Naive thymus-derived CD4-positive, alpha-beta T cell (primary cell): ENCODE measurements around the gene PIM3. TPM values are rescaled to one million over a fixed set of nuclear protein-coding genes. Genes with fewer than 3 reads are reported as not detected.

Experiments used
- ATAC-seq: fragments of 150-1000 bp; cut with Tn5 transposase; 2 replicates; pipeline ENCODE4 v1.10.0; 2021; ENCODE audit warnings: mild to moderate bottlenecking, moderate library complexity
- CTCF ChIA-PET: fragments of 350-600 bp; sonication (Branson Sonifier 250); formaldehyde crosslinking; loops from one replicate; lab custom pipeline; 2021; ENCODE audit warnings: antibody characterized with exemption; lab: Charles Lee
- POLR2A ChIA-PET: fragments of 350-600 bp; sonication (Branson Sonifier 250); formaldehyde crosslinking; loops from one replicate; lab custom pipeline; 2021; ENCODE audit warnings: antibody characterized with exemption, inconsistent platforms; lab: Charles Lee
- DNase-seq, 9 donors: peaks; one replicate each; pipeline versions ENCODE4 v3.0.0 to v3.0.0-alpha.2; 2020 to 2022; ENCODE audit warnings: mixed read lengths in 1 of 9
- H3K27ac ChIP-seq: one replicate; pipeline ENCODE4 v1.7.0; 2013; ENCODE audit warnings: mild to moderate bottlenecking, low read depth, low read length, moderate library complexity
- H3K27me3 ChIP-seq, 2 donors: one replicate each; pipeline ENCODE4 v1.7.0; 2013; ENCODE audit warnings: low read length in 2 of 2, mild to moderate bottlenecking in 2 of 2, moderate library complexity in 2 of 2; ENCODE audit not compliant: control insufficient read depth in 2 of 2, insufficient read depth in 2 of 2
- H3K36me3 ChIP-seq, 3 experiments: 1 replicate in 2 of 3; 2 replicates in 1 of 3; pipeline ENCODE4 v1.7.0; 2013; ENCODE audit warnings: low read length in 3 of 3, mild to moderate bottlenecking in 3 of 3, moderate library complexity in 1 of 3; ENCODE audit not compliant: insufficient read depth in 3 of 3, control insufficient read depth in 2 of 3
- H3K4me1 ChIP-seq, 2 donors: one replicate each; pipeline ENCODE4 v1.7.0; 2013; ENCODE audit warnings: low read length in 2 of 2, mild to moderate bottlenecking in 2 of 2, moderate library complexity in 1 of 2; ENCODE audit not compliant: control insufficient read depth in 2 of 2, insufficient read depth in 2 of 2
- H3K4me3 ChIP-seq: 2 replicates; pipeline ENCODE4 v1.7.0; 2013; ENCODE audit warnings: mild to moderate bottlenecking, low read length
- H3K9me3 ChIP-seq, 3 experiments: 1 replicate in 2 of 3; 2 replicates in 1 of 3; pipeline ENCODE4 v1.7.0; 2013; ENCODE audit warnings: low read length in 3 of 3; ENCODE audit not compliant: control insufficient read depth in 2 of 3
- H3K27ac Mint-ChIP-seq, 9 donors: one replicate each; pipeline ENCODE4 v1.8.0; 2020 to 2022; ENCODE audit warnings: mixed read lengths in 9 of 9, mild to moderate bottlenecking in 8 of 9, moderate library complexity in 5 of 9, inconsistent platforms in 2 of 9
- H3K27me3 Mint-ChIP-seq, 5 donors: one replicate each; pipeline ENCODE4 v1.8.0; 2021 to 2022; ENCODE audit warnings: mixed read lengths in 5 of 5, mild to moderate bottlenecking in 1 of 5
- H3K36me3 Mint-ChIP-seq, 5 donors: one replicate each; pipeline ENCODE4 v1.8.0; 2020 to 2022; ENCODE audit warnings: mixed read lengths in 5 of 5, mild to moderate bottlenecking in 3 of 5, inconsistent platforms in 1 of 5
- H3K4me1 Mint-ChIP-seq, 7 donors: one replicate each; pipeline ENCODE4 v1.8.0; 2020 to 2022; ENCODE audit warnings: mixed read lengths in 7 of 7, mild to moderate bottlenecking in 3 of 7, inconsistent platforms in 1 of 7
- H3K4me3 Mint-ChIP-seq, 10 donors: one replicate each; pipeline ENCODE4 v1.8.0; 2020 to 2022; ENCODE audit warnings: mild to moderate bottlenecking in 10 of 10, mixed read lengths in 10 of 10, moderate library complexity in 6 of 10, inconsistent platforms in 2 of 10
- H3K9me3 Mint-ChIP-seq, 11 donors: one replicate each; pipeline ENCODE4 v1.8.0; 2020 to 2022; ENCODE audit warnings: mixed read lengths in 11 of 11, mild to moderate bottlenecking in 4 of 11, inconsistent platforms in 1 of 11, moderate library complexity in 1 of 11
- intact Hi-C, 2 donors: fragments of 100-400 bp; cut with micrococcal nuclease; formaldehyde crosslinking; loops; one replicate each; pipeline ENCODE4 v1.15.1; 2023
- polyA plus RNA-seq, 2 donors: library from polyadenylated mRNA; unstranded; fragments of 300-500 nt; fragmentation: Illumina TruSeq; gene quantifications; one replicate each; pipeline ENCODE4 v1.2.3, GENCODE V29; 2021
- total RNA-seq, 6 experiments: library from RNA in 5 of 6; stranded (reverse) in 5 of 6; gene quantifications; 1 replicate in 5 of 6; 2 replicates in 1 of 6; pipeline ENCODE4 v1.2.3 and lab custom pipeline; 2021 to 2026

PIM3 gene
- total RNA-seq (100 to 1,000 TPM in 2 of 5 experiments, 10 to 100 TPM in 3; 44.4 to 164 (median 78.3) TPM), polyA plus RNA-seq (10 to 100 TPM; 21.3 to 38.8 TPM), total RNA-seq (lab: John Stamatoyannopoulos, UW) (238 reads per million, percentile 94 among the genes with 10 or more reads in this experiment)

DNA sequence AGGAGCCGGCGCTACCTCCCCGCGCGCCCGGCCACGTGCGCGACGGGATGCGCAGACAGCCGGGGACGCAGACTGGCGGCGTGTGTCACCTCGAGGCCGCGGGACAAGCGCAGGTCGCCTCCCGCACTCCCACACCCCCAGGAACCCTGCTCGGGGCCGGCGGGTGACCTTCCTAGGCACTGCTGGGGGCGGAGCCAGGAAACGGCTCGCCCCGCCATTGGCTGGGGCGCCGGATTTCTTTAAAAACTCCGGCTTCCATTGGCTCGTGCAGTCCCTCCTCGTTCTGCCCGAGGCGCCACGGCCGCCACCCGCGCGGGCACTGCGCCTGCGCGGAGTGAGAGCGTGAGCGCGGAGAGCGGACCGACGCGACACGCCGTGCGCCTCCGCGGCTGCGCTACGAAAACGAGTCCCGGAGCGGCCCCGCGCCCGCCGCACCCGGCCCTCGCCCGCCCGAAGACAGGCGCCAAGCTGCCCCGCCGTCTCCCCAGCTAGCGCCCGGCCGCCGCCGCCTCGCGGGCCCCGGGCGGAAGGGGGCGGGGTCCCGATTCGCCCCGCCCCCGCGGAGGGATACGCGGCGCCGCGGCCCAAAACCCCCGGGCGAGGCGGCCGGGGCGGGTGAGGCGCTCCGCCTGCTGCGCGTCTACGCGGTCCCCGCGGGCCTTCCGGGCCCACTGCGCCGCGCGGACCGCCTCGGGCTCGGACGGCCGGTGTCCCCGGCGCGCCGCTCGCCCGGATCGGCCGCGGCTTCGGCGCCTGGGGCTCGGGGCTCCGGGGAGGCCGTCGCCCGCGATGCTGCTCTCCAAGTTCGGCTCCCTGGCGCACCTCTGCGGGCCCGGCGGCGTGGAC, at the start of gene PIM3:
Gene PIM3, plus strand, starts transcription at position 614 of the 846 bp plus-strand sequence. Its CDS starts 176 bp downstream, at position 790.
- Histone ChIP-seq H3K9me3 (no peaks in the 10 kb centered on the region), H3K4me3 (peak within 1 kb of the TSS; percentile 86), H3K4me1 (peaks cover 20 to 26% of the 10 kb centered on the region in 2 donors), H3K36me3 (peaks cover 0 to 31% (median 4%) of the 10 kb centered on the region in 3 experiments), H3K27ac (peak within 1 kb of the TSS; percentile 90), H3K27me3 (no peaks in the 10 kb centered on the region)
- Mint-ChIP-seq H3K4me3 (peak within 1 kb of the TSS; percentile 82 to 95 (median 90)), H3K4me1 (peaks cover 7 to 30% (median 15%) of the 10 kb centered on the region in 7 donors), H3K27ac (peak within 1 kb of the TSS; percentile 76 to 96 (median 89)), H3K36me3 (peaks cover 0 to 12% (median 0%) of the 10 kb centered on the region in 5 donors), H3K27me3 (no peaks in the 10 kb centered on the region), H3K9me3 (peaks cover 0 to 4% (median 0%) of the 10 kb centered on the region in 11 donors)
- ATAC-seq (peak; percentile 80), DNase-seq (peak; percentile 90 to 95 (median 94))
- CTCF ChIA-PET = interaction anchor here (1.0 to 1.4 kb wide), 2 partner anchors 8 to 171 kb away, joined by 3 to 4 read pairs; no protein-coding TSS in a partner anchor
- intact Hi-C loops = loop anchor here (1.0 to 10.0 kb wide), 8 partner anchors 15 to 574 kb away; partner anchors contain the start of genes ALG12 (in 2 of the 2), CRELD2 (in 2 of the 2), BRD1 (in 1 of the 2) and TYMP (in 1 of the 2)
- POLR2A ChIA-PET = interaction anchor here (0.7 to 3.7 kb wide), 14 partner anchors 8 to 547 kb away, joined by 3 to 48 read pairs (median 4); partner anchors contain the start of genes ALG12, CRELD2, LMF2 and NCAPH2

DNA sequence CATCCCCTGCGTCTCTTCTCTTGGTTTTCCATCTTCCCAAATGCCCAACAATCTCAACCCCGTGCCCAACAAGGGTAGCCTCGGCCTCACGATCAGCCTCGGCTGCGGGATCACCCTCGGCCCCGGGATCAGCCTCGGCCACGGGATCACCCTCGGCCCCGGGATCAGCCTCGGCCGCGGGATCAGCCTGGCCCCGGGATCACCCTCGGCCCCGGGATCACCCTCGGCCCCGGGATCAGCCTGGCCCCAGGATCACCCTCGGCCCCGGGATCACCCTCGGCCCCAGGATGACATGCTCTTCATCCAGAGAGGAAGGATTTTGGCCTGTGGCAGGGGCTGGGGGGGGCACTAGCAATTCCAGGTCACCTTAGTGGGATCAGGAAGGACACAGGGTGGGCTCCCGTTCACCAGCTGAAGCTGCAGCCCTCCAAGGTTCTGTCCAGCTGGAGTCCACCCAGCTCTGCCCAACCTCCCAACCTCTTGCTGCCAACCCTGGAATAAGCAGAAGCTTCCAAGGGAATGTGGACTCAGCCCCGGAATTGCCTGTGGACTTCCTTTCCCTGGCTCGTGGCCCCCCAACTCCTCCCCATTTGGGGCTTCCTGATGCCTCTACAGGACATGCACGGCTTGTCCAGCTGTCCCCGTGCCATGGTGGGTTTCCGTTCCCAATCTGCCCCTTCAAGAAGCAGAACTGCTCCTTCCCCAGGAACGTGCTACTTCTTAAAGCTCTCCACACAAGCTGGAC, 48.5 kb upstream of the PIM3 start:
- Histone ChIP-seq H3K4me1 (peaks cover 5 to 7% of the 10 kb centered on the region in 2 donors), H3K4me3 (no peak overlapping the region), H3K27me3 (no peaks in the 10 kb centered on the region), H3K27ac (no peak overlapping the region), H3K9me3 (no peaks in the 10 kb centered on the region), H3K36me3 (peaks cover 0 to 66% (median 15%) of the 10 kb centered on the region in 3 experiments)
- Mint-ChIP-seq H3K27ac (no peak overlapping the region), H3K4me3 (no peak overlapping the region), H3K4me1 (peaks cover 6 to 22% (median 9%) of the 10 kb centered on the region in 7 donors), H3K36me3 (peaks cover 6 to 24% (median 10%) of the 10 kb centered on the region in 5 donors), H3K27me3 (no peaks in the 10 kb centered on the region), H3K9me3 (no peaks in the 10 kb centered on the region)
- ATAC-seq (no peak), DNase-seq (no peak)
- POLR2A ChIA-PET = interaction anchor here (0.8 to 0.9 kb wide), 2 partner anchors 25 to 73 kb away, joined by 3 read pairs; no protein-coding TSS in a partner anchor
- intact Hi-C loops = no loop called here
- CTCF ChIA-PET = interaction anchor here (0.6 kb wide), 1 partner anchor 8 kb away, joined by 3 read pairs; no protein-coding TSS in a partner anchor

DNA sequence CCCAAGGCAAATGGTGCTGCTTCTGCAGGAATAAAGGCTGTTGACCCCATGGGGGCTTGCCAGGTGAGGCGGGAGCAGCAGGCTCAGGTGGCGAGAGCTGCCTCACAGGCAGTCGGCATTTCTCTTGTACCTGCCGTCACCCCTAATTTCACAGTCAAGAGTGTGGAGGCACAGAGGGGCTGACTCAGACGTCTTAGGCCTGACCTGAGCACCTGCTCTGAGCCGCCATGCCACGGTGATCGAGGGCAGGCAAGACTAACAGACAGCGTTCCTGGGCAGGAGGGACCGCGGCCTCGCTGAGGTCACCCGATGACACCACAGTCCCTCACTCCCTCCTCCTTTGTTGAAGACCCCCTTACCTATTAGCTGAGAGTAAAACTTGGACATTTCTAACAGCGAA, 47.5 kb upstream of the PIM3 start:
- H3K4me3 ChIP-seq = no peak overlapping the region
- H3K4me1 ChIP-seq = peaks cover 10 to 11% of the 10 kb centered on the region in 2 donors
- ATAC-seq (no peak), DNase-seq (no peak)
- H3K27ac ChIP-seq = no peak overlapping the region
- H3K9me3 ChIP-seq = no peaks in the 10 kb centered on the region
- H3K27me3 ChIP-seq = no peaks in the 10 kb centered on the region
- H3K36me3 Mint-ChIP-seq = peaks cover 0 to 17% (median 3%) of the 10 kb centered on the region in 5 donors
- POLR2A ChIA-PET = interaction anchor here (0.8 kb wide), 1 partner anchor 26 kb away, joined by 3 read pairs; no protein-coding TSS in a partner anchor
- peaks cover 0 to 23% (median 15%) of the 10 kb centered on the region in 7 donors for H3K4me1 Mint-ChIP-seq
- intact Hi-C loops = no loop called here
- H3K4me3 Mint-ChIP-seq = no peak overlapping the region
- H3K27me3 Mint-ChIP-seq = no peaks in the 10 kb centered on the region
- no peak overlapping the region for H3K27ac Mint-ChIP-seq
- no peaks in the 10 kb centered on the region for H3K9me3 Mint-ChIP-seq
- peaks cover 0 to 59% (median 12%) of the 10 kb centered on the region in 3 experiments for H3K36me3 ChIP-seq
- CTCF ChIA-PET = no interaction called here

DNA sequence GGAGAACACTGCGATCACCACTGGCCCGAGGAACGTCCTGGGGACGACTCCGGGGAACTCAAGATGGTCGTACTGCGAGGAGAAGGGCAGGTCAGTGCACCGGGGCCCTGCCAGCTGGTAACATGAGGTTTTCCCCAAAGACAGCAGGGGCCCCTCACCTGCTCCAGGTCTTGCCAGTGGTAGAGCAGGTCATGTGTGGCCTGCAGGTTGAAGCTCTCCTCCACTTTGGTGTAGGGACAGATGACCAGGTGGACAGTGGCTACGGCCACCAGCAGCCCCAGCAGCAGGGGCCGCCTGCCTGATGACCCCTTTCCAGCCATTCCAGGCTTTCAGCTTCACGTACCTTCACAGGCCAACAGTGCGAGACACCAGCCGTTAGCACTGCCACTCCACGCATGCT, 47.1 kb upstream of the PIM3 start:
- H3K36me3 Mint-ChIP-seq = peaks cover 0 to 17% (median 3%) of the 10 kb centered on the region in 5 donors
- CTCF ChIA-PET = no interaction called here
- no peak for ATAC-seq

DNA sequence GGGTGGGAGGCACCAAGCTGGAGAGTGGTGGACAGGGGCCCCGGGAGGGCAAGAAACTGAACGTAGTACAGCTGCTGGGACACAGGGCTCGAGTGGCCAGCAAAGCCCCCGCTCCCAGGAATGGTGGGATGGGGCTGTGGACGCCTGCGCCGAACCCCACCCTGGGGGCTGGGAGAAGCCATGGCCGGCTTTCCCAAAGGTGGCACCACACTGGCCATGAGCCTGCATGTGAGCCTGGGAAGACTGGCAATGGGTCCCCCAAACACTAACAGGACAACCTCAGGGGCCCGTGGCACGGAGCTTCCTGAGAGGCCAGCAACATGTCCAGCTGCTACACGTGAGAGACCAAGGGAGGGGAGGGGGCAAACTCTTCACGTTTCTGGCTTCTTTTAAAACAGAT, 46.3 kb upstream of the PIM3 start:
- peaks cover 0 to 25% (median 15%) of the 10 kb centered on the region in 7 donors for H3K4me1 Mint-ChIP-seq
- ChIA-PET POLR2A (interaction anchor here (1.6 kb wide), 1 partner anchor 146 kb away, joined by 3 read pairs; no protein-coding TSS in a partner anchor), CTCF (no interaction called here)
- intact Hi-C loops = no loop called here
- no peak overlapping the region for H3K27ac Mint-ChIP-seq
- no peaks in the 10 kb centered on the region for H3K27me3 Mint-ChIP-seq
- H3K36me3 Mint-ChIP-seq = peaks cover 0 to 13% (median 3%) of the 10 kb centered on the region in 5 donors
- ATAC-seq (no peak), DNase-seq (no peak)
- peaks cover 11 to 15% of the 10 kb centered on the region in 2 donors for H3K4me1 ChIP-seq
- H3K36me3 ChIP-seq = peaks cover 0 to 51% (median 9%) of the 10 kb centered on the region in 3 experiments
- H3K4me3 Mint-ChIP-seq = no peak overlapping the region
- no peaks in the 10 kb centered on the region for H3K9me3 ChIP-seq
- H3K4me3 ChIP-seq = no peak overlapping the region
- no peak overlapping the region for H3K27ac ChIP-seq
- no peaks in the 10 kb centered on the region for H3K9me3 Mint-ChIP-seq
- H3K27me3 ChIP-seq = no peaks in the 10 kb centered on the region

More for the DNA sequence above, 47.1 kb upstream of the PIM3 start:
- H3K4me3 Mint-ChIP-seq = no peak overlapping the region
- H3K27ac Mint-ChIP-seq = no peak overlapping the region
- no peak for DNase-seq
- peaks cover 0 to 23% (median 15%) of the 10 kb centered on the region in 7 donors for H3K4me1 Mint-ChIP-seq
- H3K9me3 ChIP-seq = no peaks in the 10 kb centered on the region
- H3K4me1 ChIP-seq = peaks cover 10 to 11% of the 10 kb centered on the region in 2 donors
- peaks cover 0 to 59% (median 12%) of the 10 kb centered on the region in 3 experiments for H3K36me3 ChIP-seq
- no peaks in the 10 kb centered on the region for H3K27me3 ChIP-seq
- no peak overlapping the region for H3K27ac ChIP-seq
- POLR2A ChIA-PET = no interaction called here
- H3K4me3 ChIP-seq = no peak overlapping the region
- no peaks in the 10 kb centered on the region for H3K27me3 Mint-ChIP-seq
- intact Hi-C loops = no loop called here
- no peaks in the 10 kb centered on the region for H3K9me3 Mint-ChIP-seq
